ENCODE results near the gene ITGA4.
"Not testable (repeated sequence)": the region's sequence is repeated elsewhere in the genome, so short reads cannot be mapped to it uniquely, and the experiment has no call there.

ITGA4 gene

DNA sequence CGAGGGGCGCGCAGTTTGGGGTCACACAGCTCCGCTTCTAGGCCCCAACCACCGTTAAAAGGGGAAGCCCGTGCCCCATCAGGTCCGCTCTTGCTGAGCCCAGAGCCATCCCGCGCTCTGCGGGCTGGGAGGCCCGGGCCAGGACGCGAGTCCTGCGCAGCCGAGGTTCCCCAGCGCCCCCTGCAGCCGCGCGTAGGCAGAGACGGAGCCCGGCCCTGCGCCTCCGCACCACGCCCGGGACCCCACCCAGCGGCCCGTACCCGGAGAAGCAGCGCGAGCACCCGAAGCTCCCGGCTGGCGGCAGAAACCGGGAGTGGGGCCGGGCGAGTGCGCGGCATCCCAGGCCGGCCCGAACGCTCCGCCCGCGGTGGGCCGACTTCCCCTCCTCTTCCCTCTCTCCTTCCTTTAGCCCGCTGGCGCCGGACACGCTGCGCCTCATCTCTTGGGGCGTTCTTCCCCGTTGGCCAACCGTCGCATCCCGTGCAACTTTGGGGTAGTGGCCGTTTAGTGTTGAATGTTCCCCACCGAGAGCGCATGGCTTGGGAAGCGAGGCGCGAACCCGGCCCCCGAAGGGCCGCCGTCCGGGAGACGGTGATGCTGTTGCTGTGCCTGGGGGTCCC lies at the start of gene ITGA4:
ITGA4 (plus strand) TSS at position 266 of the 620 bp plus-strand sequence; CDS start at position 535, 269 bp downstream.
- DNase-seq (ENCODE audit: low spot score), result peak; percentile 89

DNA sequence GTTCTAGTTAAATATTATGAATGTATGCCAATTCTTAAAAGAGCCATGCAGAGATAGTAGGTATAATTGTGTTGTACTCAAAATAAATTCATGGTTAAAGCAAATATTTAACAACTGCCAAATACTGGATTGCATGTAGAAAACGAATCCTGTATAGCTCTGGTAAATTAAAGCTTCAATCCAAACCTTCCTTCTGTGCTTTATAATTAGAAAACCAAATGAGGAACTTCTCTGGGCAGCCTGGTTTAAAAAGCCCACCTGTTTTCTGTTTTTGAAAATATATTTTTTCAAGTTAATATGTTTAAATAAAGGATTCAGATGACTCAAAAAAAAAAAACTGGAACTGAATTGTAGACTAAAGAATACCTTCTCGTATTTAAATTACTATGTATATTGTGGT lies 48.3 kb upstream of the ITGA4 start:
- DNase-seq (ENCODE audit: low spot score), result no peak

DNA sequence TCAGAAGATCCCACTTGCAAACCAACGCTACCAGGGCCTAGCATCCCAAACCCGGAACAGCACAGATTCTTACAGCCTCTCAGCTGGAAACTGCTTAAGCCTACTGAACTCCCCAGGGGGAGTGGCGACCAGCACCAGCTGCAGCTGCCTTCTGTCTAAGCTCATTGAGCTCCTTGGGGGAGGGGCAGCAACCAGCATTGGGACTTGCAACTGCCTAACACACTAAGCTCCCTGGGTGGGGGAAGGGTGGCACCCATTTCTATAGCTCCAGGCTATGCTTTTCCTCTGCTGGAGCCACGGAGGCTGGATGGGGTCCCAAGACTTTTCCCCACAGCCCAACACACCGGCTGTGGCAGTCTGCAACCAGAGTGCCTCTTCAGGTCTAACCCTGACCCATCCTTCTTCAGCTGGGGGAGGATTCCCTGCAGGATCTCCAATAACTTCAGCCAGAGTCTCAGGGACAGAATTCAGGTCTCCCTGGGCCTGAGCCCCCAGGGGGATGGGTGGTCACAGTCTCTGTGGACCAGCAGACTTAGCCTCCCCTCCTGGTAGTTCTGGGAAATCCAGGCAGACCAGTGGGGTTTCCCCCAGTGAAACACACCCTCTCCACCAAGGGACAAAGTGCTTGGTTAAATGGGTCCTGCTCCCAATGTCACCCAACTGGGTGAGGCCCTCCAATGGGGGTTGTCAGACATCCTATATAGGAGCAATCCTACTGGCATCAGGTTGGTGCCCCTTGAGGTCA lies 45.9 kb upstream of the ITGA4 start:
- peak; percentile 90 for DNase-seq (ENCODE audit: low spot score)

DNA sequence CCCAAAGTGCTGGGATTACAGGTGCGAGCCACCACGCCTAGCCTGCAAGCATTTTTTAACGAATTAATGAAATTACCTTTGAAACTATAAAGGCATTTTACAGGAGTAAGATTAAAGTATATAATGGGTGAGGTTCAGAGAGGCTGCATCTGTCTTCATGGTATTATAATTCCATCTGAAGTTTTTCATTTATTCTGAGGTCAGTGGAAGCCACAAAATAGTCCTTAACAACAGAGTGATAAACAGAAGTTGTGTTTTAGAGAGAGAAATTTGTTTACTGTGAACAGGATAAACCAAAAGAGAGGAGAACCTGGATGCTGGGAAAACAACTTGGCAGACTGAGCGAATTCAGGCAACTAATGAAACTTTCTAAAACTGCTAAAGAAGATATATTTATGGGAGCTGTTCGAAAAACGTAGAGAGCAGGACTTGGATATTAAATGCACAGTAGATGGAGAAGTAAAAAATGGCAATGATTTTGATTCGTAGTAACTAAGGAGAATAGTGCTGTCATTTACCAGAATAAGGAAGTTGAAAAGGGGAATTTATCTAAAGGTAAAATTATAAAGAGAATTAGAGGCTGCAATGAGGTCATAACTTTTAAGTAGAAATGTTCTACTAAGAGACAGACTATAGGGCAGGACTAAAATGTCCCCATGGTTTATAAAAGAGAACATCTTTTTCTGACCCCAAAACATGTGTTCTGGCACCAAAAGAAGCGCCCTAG lies 37.9 kb upstream of the ITGA4 start:
- no peak for DNase-seq (ENCODE audit: low spot score)

DNA sequence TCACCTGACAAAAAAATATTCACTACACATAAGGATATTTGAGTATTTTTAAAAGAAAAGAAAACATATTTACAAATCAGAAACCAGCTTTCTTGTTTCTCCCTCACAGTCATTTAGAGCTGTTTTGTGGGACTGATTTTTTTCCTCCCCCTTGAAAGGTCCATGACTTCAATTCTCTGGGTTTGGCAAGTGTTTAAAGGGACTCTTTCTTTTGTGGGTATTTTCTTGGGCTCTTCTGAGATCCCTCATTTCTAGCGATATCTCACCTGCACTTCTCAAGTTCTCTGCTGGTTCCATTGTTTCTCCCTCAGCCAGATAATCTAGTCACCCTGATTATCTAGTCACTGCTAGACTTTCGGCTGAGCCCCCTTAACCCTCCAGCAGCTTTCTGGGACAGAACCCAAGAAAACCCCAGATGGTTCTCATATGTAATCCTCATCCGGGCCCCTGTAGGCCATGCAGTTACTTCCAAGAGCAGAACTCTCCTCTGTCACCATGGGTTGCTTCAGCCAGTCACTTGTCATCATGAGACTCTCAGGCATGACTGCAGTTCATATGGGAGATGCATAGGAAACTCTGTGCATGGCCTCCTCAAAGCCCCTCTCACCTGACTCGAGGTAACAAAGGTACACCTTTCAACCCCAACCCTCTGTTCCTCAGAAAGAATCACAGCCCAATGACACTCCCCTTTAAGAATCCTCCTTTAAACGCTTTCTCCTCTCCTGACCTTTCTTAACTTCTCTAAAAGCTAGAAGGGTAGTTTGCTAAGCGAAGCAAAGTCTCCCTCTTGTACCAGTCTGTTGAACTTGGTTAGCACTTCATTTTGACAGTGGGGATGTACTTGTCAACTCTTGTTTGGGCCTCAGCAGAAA lies 36.7 kb upstream of the ITGA4 start:
- no peak for DNase-seq (ENCODE audit: low spot score)

DNA sequence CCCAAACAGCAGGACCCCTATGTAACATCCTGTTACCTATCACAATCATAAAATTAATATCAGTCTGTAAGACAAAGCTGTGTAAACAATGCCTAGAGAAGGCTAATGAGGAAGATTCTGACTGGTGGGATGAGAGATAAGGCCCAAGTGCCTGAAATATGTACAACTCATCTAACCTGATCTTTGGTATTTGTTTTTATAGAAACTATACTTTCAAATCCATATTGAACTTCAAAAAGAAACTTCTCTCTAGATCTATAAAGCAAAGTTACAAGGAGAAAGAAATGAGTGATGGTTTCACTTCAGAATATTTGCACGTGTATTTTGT lies 36.1 kb upstream of the ITGA4 start:
- DNase-seq (ENCODE audit: low spot score), result no peak

DNA sequence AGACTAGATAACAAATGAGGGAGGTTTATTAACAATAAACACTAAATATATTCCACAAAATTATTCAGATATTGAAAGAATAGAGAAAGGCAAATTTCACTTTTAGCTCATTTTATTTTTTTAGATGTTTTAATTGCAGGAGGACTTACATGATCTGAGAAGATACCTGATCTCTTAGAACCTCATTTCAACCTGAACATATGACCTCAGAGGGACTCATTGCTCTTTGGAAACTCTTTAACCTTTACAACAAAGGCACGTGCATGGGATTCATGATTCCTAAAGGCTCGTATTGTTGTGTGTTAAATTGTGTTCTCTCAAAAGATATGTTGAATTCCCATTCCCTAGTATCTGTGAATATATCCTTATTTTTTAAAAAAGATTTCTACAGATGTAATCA lies 35.7 kb upstream of the ITGA4 start:
- no peak for DNase-seq (ENCODE audit: low spot score)

DNA sequence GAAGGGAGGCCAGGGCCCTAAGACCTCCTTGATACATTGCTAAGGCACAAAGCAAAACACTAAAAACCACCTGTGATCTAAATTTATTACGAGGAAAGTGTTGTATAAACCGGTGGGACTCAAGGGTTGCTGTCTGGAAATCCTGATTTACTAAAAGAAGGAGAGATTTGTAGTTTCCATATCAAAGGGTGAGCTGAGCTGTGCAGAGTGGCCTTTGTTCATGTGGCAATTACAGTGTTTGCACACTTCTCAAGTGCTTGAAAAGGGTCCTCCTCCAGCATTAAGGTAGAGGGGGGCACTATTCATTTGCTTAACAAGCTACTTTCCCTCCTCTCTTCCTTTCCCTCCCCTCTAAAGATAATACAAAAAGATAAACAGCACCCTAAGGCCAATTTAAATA lies 30.5 kb upstream of the ITGA4 start:
- DNase-seq (ENCODE audit: low spot score), result no peak

DNA sequence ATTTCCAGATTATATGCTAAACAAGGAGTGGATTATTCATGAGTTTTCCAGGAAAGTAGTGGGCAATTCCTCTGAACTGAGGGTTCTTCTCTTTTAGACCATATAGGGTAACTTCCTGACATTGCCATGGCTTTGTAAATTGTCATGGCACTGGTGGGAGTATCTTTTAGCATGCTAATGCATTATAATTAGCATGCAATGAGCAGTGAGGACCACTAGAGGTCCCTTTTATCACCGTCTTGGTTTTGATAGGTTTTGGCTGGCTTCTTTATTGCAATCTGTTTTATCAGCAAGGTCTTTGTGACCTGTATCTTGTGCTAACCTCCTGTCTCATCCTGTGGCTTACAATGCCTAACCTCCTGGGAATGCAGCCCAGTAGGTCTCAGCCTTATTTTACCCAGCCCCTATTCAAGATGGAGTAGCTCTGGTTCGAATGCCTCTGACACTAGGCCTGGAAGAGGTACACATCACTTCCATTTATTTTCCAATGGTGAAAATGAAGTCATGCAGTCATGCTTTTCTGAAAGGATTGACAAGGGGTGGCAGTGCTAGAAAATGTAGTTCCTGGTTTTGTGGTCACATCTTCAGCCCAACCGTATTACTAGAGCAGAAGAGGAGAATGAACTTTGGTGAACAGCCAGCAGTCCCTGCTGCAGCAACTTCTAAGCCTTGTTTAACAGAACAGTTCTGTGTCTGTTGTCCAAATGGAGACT lies 26.6 kb upstream of the ITGA4 start:
- DNase-seq (ENCODE audit: low spot score), result peak; percentile 83

DNA sequence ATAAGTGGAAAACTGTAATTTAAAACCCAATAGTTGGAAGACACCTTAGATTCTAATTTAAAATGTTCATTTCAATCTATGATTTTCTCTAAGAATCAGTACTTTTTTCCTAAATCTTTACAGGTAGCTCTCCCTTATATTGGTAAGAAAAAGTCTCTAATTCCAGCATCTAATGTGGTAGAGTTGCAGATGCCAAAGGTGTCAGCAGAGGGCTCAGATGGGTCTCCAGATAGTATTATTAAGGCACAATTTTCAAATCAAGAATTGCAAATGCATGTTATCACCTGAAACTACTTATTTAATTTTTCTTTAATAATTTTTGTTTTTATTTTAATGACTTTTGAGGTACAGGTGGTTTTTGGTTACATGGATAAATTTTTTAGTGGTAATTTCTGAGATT lies 25.5 kb upstream of the ITGA4 start:
- DNase-seq (ENCODE audit: low spot score), result no peak

DNA sequence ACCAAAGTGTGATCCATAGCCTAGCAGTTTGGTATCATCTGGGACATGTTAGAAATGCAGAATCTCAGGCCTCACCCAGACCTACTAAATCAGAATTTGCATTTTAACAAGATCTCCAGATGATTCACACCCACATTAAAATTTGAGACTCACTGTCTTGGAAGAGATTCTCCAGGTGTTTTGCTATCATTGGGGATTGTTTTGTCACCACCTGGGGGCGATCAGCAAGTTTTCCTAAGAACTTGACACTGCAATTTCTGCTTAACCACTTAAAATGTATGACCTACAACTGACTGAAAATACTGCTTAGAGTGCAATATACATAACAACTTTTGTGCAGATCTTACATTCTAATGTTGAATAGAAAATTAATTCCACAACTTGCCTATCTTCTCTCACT lies 18.9 kb upstream of the ITGA4 start:
- peak; percentile 39 for DNase-seq (ENCODE audit: low spot score)

DNA sequence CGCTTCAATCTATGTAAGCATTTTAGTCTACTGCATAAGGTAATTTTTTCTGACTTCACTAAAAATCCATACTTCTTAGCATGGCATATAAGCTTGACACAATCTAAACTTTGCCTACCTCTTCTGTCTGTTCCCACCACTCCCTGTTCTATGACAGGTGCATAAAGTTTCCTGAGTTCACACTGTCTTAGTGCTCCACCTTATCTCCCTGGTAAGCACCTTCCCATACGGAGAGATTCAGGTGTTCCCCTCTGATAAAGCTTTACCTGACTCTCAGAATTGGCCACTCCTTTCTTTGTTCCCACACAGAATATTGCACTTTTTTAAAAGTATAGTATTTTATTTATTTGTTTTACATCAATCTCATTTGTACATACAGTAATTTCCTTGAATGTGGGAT lies 16.8 kb upstream of the ITGA4 start:
- DNase-seq (ENCODE audit: low spot score), result no peak

DNA sequence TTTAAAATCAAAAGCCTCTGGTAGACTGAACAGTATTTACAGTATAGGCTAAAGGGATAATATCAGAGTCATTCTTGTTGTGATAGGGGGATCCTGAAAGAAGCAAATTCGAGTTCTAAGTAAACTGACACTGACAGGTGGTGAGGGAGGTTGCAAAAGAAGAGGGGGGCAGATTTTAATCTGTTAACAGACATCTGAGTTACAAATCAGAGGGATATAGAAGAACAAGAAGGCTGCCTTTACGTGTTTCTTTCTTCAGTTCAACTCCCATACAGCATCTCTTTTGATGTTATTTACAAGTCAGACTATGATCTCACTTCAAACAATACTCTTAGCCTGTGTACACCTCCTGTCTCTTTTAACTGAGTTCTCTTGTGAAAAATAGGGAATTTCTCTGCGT lies 16.3 kb upstream of the ITGA4 start:
- no peak for DNase-seq (ENCODE audit: low spot score)

DNA sequence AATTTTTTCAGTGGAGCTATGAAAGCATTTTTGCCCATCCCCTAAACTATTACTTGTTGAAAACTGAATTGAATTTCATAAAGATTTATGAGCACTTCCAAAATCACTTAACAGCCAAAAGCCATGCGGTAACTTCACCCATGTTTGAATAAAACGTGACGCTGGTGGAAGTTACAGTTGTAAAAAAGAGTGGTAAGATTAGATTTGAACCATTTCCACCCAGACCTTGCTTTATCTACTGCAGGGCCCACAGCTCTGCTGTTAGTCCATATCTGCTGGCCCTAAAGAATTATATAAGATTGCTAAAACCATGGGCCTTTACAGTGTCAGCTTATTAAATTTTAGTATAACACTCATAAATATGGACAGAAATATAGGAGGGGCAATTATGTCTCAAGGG lies 15.5 kb upstream of the ITGA4 start:
- DNase-seq (ENCODE audit: low spot score), result no peak

DNA sequence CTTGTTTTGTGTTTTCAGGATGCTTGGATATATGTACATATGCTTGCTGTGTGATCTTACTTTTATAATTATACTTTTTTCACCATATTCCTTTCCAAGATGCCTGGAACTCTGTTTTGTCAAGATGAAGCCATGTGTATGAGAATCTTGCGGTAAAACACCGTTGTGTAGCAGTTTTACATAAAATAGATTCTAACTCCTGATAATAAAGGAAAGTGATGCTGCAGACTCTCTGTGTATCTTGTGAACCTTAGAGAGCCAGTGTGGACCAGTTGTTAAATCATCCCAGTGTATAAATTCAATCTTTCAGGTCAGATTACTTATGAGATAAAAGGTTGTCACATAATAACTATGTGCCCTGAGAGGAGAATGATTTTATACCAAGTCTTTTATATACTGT lies 12.5 kb upstream of the ITGA4 start:
- DNase-seq (ENCODE audit: low spot score), result no peak

DNA sequence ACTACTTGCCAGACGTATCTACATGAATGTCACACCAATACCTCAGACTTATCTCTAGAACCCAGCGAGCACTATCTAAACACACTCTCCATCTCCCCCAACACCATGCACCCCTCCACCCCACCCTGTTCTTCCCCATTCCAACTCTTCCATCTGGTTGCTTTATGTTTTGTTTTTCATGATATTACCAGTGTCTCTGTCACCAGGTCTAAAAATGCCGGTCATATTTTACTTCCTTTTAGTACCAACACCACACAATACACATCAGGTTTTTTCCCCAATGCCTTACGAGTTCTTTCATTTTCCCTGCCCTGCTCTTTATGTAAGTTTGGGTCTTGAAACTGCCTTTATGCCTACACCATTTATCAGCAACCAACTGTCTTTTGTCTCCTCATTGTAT lies 10.2 kb upstream of the ITGA4 start:
- DNase-seq (ENCODE audit: low spot score), result no peak

DNA sequence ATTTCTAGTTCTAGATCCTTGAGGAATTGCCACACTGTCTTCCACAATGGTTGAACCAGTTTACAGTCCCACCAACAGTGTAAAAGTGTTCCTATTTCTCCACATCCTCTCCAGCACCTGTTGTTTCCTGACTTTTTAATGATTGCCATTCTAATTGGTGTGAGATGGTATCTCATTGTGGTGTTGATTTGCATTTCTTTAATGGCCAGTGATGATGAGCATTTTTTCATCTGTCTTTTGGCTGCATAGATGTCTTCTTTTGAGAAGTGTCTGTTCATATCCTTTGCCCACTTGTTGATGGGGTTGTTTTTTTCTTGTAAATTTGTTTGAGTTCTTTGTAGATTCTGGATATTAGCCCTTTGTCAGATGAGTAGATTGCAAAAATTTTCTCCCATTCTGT lies 7.9 kb upstream of the ITGA4 start:
- DNase-seq (ENCODE audit: low spot score), result not testable (repeated sequence)

DNA sequence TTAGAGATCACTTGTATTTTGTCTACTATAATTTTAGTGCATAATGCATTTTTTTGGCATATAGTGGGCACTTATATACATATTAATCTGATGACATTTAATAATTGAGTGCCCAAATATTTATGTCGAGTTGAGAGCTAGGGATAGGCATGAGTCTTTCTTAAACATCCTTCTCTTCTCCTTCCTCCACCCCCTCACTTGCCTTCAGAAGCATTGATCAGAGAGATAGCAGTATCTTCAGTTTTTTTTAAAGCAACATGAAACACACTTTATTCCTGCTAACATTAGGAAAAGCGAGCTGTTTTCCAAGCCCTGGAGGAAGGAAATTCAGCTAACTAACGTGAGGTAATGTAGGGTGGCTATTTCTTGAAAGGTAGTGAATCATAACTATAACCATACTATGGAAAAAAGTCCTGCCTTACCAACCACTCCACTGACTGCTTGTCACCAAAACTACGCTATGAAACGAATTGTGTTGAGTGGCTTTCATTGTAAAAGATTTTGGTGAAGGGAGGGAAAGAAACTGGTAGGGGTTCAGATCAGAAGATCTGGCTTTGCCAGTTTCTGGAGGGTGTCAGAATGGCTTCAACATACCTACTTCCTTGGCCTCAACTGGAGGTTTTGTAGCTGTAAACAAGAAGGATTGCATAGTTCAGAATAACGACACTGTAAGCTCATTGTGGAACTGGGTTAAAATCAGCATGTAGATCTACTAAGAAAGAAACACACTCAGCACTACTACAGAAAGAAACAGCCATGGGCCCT lies 2.3 kb upstream of the ITGA4 start:
- DNase-seq (ENCODE audit: low spot score), result no peak

DNA sequence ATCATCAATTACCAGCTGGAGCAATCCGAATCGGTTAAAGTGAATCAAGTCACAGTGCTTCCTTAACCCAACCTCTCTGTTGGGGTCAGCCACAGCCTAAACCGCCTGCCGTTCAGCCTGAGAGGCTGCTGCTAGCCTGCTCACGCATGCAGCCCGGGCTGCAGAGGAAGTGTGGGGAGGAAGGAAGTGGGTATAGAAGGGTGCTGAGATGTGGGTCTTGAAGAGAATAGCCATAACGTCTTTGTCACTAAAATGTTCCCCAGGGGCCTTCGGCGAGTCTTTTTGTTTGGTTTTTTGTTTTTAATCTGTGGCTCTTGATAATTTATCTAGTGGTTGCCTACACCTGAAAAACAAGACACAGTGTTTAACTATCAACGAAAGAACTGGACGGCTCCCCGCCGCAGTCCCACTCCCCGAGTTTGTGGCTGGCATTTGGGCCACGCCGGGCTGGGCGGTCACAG lies 496 bp upstream of the ITGA4 start:
- DNase-seq (ENCODE audit: low spot score), result peak; percentile 91

DNA sequence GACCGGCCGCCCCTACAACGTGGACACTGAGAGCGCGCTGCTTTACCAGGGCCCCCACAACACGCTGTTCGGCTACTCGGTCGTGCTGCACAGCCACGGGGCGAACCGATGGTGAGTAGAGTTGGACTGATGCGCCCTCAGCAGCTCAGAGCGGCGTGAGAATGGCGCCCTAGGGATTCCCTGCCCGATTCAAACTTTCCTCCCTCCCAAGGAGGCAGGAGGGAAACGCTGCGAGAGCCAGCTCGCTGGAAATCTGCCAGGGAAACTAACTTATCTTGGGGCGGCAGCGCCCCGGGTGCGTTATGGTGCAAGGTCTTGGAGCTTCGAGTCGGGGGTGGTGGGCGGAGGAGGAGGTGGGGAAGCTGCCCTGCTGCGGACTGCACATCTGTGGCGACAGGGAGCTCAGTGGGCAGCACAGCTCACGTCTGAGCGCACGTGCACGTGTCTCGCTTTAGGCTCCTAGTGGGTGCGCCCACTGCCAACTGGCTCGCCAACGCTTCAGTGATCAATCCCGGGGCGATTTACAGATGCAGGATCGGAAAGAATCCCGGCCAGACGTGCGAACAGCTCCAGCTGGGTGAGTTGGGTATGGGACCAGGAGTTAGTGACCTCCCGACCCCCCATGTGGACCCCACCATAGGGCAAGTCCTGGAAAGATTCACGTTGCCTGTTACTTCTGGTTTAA lies 697 bp downstream of the ITGA4 start:
- DNase-seq (ENCODE audit: low spot score), result peak; percentile 65

Measured in NAMALWA (cell line).